Measurements from ENCODE around the gene CFAP299. TPM values are rescaled to one million over a fixed set of nuclear protein-coding genes. Genes with fewer than 3 reads are reported as not detected.

The CFAP299 gene
- total RNA-seq, 1 donor from 2014 or later, result 0.96 TPM

GRCh38 chr4:80922941-80923340 lies 587.4 kb downstream of the CFAP299 start:
- no peak for DNase-seq (ENCODE audit: low spot score)

GRCh38 chr4:80925293-80925692 lies 589.8 kb downstream of the CFAP299 start:
- no peak for DNase-seq (ENCODE audit: low spot score)

GRCh38 chr4:80926446-80926845 lies 590.9 kb downstream of the CFAP299 start:
- DNase-seq (ENCODE audit: low spot score), result no peak

- no peak for DNase-seq (ENCODE audit: low spot score)
These were observed 591.4 kb downstream of the CFAP299 start for GRCh38 chr4:80926891-80927290.

- DNase-seq (ENCODE audit: low spot score), result no peak
These were observed 591.9 kb downstream of the CFAP299 start for GRCh38 chr4:80927420-80927819.

GRCh38 chr4:80931631-80932081 lies 596.1 kb downstream of the CFAP299 start:
- DNase-seq (ENCODE audit: low spot score), result no peak

- no peak for DNase-seq (ENCODE audit: low spot score)
These were observed 612.6 kb downstream of the CFAP299 start for GRCh38 chr4:80948141-80948540.

GRCh38 chr4:80948995-80949394 lies 613.5 kb downstream of the CFAP299 start:
- DNase-seq (ENCODE audit: low spot score), result no peak

- DNase-seq (ENCODE audit: low spot score), result no peak
These were observed 620.9 kb downstream of the CFAP299 start for GRCh38 chr4:80956421-80956820.

- DNase-seq (ENCODE audit: low spot score), result peak; percentile 1
These were observed 627.5 kb downstream of the CFAP299 start for GRCh38 chr4:80963051-80963450.

GRCh38 chr4:80967346-80967745 lies 631.8 kb downstream of the CFAP299 start:
- no peak for DNase-seq (ENCODE audit: low spot score)

GRCh38 chr4:80980239-80980638 lies 644.7 kb downstream of the CFAP299 start:
- no peak for DNase-seq (ENCODE audit: low spot score)

- DNase-seq (ENCODE audit: low spot score), result no peak
These were observed 650.5 kb downstream of the CFAP299 start for GRCh38 chr4:80986011-80986410.

- DNase-seq (ENCODE audit: low spot score), result peak; percentile 48
These were observed 654.5 kb downstream of the CFAP299 start for GRCh38 chr4:80989921-80990544.

GRCh38 chr4:80990851-80991250 lies 655.3 kb downstream of the CFAP299 start:
- DNase-seq (ENCODE audit: low spot score), result no peak

GRCh38 chr4:80999943-81000342 lies 664.4 kb downstream of the CFAP299 start:
- DNase-seq (ENCODE audit: low spot score), result no peak

GRCh38 chr4:81003597-81004111 lies 668.1 kb downstream of the CFAP299 start:
- no peak for DNase-seq (ENCODE audit: low spot score)

GRCh38 chr4:81007417-81007816 lies 671.9 kb downstream of the CFAP299 start:
- DNase-seq (ENCODE audit: low spot score), result no peak

Other genes starting within 250 kb of the CFAP299 start
- gene PRDM8, start 138.2 kb upstream of the CFAP299 start, total RNA-seq (ENCODE audit: insufficient read depth, low replicate concordance), result 0.48 TPM
- gene FGF5, start 69.1 kb upstream of the CFAP299 start, total RNA-seq (ENCODE audit: insufficient read depth, low replicate concordance), result 1.9 TPM